Measurements from ENCODE around the gene IL19. TPM values are rescaled to one million over a fixed set of nuclear protein-coding genes. Genes with fewer than 3 reads are reported as not detected.

Gene IL19
- total RNA-seq, 1 donor from 2014 or later, result not detected

DNA sequence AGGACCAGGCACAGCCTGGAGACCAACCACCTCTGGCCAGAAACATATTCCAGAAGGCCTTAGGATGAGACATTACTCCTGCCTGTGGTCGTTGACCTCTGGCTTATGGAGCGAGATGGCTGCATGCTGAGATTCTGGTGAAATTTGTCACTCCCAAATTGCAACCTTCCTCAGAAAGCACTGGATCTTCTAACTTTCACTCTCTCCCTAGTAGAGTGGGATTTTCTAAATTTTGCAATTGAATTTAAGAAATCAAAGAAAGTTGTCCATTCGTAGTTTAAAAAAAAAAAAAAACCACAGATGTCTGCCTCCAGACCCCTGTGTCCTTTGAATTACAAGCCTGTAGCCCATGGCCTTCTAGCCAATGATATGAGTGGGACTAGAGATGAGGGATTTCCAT is 30.3 kb downstream of the IL19 start:
- Mint-ChIP-seq H3K36me3 (ENCODE audit: unreplicated experiment) (no peaks in the 10 kb centered on the region), H3K9me3 (ENCODE audit: unreplicated experiment) (no peaks in the 10 kb centered on the region), H3K27me3 (ENCODE audit: unreplicated experiment) (peaks cover 24% of the 10 kb centered on the region), H3K4me1 (ENCODE audit: unreplicated experiment) (no peaks in the 10 kb centered on the region), H3K27ac (ENCODE audit: unreplicated experiment) (no peak overlapping the region), H3K4me3 (ENCODE audit: unreplicated experiment) (no peak overlapping the region)
- no peak for DNase-seq (ENCODE audit: extremely low spot score, unreplicated experiment)
- TF ChIP-seq, protein P1, sequence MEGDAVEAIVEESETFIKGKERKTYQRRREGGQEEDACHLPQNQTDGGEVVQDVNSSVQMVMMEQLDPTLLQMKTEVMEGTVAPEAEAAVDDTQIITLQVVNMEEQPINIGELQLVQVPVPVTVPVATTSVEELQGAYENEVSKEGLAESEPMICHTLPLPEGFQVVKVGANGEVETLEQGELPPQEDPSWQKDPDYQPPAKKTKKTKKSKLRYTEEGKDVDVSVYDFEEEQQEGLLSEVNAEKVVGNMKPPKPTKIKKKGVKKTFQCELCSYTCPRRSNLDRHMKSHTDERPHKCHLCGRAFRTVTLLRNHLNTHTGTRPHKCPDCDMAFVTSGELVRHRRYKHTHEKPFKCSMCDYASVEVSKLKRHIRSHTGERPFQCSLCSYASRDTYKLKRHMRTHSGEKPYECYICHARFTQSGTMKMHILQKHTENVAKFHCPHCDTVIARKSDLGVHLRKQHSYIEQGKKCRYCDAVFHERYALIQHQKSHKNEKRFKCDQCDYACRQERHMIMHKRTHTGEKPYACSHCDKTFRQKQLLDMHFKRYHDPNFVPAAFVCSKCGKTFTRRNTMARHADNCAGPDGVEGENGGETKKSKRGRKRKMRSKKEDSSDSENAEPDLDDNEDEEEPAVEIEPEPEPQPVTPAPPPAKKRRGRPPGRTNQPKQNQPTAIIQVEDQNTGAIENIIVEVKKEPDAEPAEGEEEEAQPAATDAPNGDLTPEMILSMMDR (IDR thresholded peaks at IDR 0.05), result no peak

DNA sequence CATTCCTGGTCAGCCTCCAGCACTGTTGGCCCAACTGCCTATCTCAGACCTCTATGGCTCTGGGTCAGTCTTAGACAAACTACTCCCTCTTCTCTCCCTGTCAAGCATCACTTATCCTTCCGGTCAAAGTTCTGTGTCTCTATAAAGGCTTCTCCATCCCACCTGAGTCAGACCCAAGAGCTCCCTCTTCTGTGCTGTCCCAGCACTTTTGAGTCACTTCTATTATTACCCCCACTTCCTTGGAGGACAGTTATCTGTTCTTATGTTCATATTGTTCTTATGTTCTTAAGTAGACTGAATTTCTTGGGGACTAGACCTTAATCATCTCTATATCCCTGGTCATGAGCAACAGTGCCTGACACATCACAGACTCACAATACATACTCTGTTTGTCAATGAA is 30.9 kb downstream of the IL19 start:
- no peak overlapping the region for H3K27ac Mint-ChIP-seq (ENCODE audit: unreplicated experiment)
- no peak overlapping the region for H3K4me3 Mint-ChIP-seq (ENCODE audit: unreplicated experiment)
- no peak for DNase-seq (ENCODE audit: extremely low spot score, unreplicated experiment)
- H3K36me3 Mint-ChIP-seq (ENCODE audit: unreplicated experiment), result no peaks in the 10 kb centered on the region
- H3K27me3 Mint-ChIP-seq (ENCODE audit: unreplicated experiment), result peaks cover 29% of the 10 kb centered on the region
- H3K4me1 Mint-ChIP-seq (ENCODE audit: unreplicated experiment), result no peaks in the 10 kb centered on the region
- no peaks in the 10 kb centered on the region for H3K9me3 Mint-ChIP-seq (ENCODE audit: unreplicated experiment)
- TF ChIP-seq, protein P1 (IDR thresholded peaks at IDR 0.05), result no peak

DNA sequence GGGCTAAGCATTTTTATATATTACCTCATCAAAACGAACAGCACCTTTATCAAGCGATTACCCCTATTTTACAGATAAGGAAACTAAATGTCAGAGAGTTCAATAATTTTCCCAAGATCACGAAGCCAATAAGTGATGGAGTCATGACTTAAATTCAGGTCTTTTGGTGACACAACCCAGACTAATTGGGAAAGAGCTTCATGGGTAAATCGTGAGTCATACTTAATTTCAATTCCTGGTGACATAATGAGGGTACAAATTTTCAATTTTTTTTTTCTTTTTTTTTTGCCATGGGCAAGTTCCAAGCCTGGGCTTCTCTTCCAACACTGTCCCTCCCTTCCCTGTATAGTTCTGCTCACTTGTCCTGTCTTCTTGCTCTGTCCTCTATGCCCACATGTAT is 31.8 kb downstream of the IL19 start:
- H3K4me3 Mint-ChIP-seq (ENCODE audit: unreplicated experiment), result no peak overlapping the region
- TF ChIP-seq, protein P1 (IDR thresholded peaks at IDR 0.05), result no peak
- H3K9me3 Mint-ChIP-seq (ENCODE audit: unreplicated experiment), result no peaks in the 10 kb centered on the region
- H3K27ac Mint-ChIP-seq (ENCODE audit: unreplicated experiment), result no peak overlapping the region
- no peaks in the 10 kb centered on the region for H3K4me1 Mint-ChIP-seq (ENCODE audit: unreplicated experiment)
- H3K27me3 Mint-ChIP-seq (ENCODE audit: unreplicated experiment), result peaks cover 32% of the 10 kb centered on the region
- no peaks in the 10 kb centered on the region for H3K36me3 Mint-ChIP-seq (ENCODE audit: unreplicated experiment)
- no peak for DNase-seq (ENCODE audit: extremely low spot score, unreplicated experiment)

DNA sequence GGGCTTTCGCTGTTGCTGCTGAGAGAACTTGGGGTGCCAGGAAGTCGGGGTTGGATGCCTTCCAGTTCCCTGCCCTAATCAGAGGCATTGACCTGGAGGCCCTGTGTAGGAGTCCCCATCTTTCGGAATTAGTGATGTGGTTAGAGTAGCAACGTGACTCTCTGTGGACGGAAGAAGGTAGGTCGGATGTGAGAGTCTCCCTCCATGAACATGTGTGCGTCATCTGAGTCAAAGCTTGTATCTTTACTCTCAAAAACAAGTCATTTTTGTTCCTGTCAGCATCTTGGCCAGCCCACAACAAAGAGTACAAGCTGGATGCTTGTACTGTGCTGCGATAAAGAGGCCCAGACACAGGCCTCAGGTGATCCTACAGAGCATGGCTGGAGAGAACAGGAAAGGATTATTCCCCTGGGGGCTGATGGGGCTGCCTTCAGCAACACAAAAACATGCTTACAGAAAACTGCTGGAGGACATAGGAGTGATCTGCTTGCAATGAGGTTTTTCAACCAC is 32.7 kb downstream of the IL19 start:
- TF ChIP-seq, protein P1 (IDR thresholded peaks at IDR 0.05), result no peak
- H3K27ac Mint-ChIP-seq (ENCODE audit: unreplicated experiment), result no peak overlapping the region
- no peaks in the 10 kb centered on the region for H3K36me3 Mint-ChIP-seq (ENCODE audit: unreplicated experiment)
- no peaks in the 10 kb centered on the region for H3K4me1 Mint-ChIP-seq (ENCODE audit: unreplicated experiment)
- H3K4me3 Mint-ChIP-seq (ENCODE audit: unreplicated experiment), result no peak overlapping the region
- DNase-seq (ENCODE audit: extremely low spot score, unreplicated experiment), result no peak
- peaks cover 36% of the 10 kb centered on the region for H3K27me3 Mint-ChIP-seq (ENCODE audit: unreplicated experiment)
- no peaks in the 10 kb centered on the region for H3K9me3 Mint-ChIP-seq (ENCODE audit: unreplicated experiment)

DNA sequence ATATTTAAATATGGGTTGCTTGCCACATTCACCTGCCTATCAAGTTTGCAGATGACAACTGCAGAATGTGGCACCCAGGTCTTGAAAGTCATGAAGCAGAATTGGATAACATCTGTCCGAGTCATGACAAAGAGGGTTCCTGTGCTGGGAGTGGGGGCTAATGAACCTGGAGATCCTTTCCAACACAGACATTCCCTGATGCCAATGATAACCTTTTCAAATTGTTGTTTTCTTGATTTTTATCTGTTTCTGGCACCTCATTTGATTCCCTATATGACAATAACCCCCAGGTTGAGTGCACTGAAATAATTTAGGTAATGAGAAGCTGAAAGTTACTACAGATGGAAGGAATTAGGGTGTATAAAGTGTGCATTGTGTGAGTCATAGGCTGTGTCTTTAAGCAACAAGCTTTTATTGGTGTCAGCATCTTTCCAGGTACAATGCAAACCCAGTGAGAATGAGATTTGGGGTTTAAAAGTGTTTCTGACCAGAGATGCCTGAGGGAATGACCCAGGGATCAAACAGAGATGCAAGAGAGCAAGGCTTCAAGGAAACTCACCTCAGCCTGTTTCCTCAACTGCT is 33.7 kb downstream of the IL19 start:
- Mint-ChIP-seq H3K4me3 (ENCODE audit: unreplicated experiment) (no peak overlapping the region), H3K4me1 (ENCODE audit: unreplicated experiment) (no peaks in the 10 kb centered on the region), H3K36me3 (ENCODE audit: unreplicated experiment) (no peaks in the 10 kb centered on the region), H3K27me3 (ENCODE audit: unreplicated experiment) (peaks cover 33% of the 10 kb centered on the region), H3K9me3 (ENCODE audit: unreplicated experiment) (no peaks in the 10 kb centered on the region), H3K27ac (ENCODE audit: unreplicated experiment) (no peak overlapping the region)
- TF ChIP-seq, protein P1 (IDR thresholded peaks at IDR 0.05), result no peak
- DNase-seq (ENCODE audit: extremely low spot score, unreplicated experiment), result no peak
